HCT116 (cell line): ENCODE data around the gene ARHGAP10. TPM values are rescaled to one million over a fixed set of nuclear protein-coding genes. Genes with fewer than 3 reads are reported as not detected.

ENCODE experiments used
- ATAC-seq: fragments of 200-7000 bp; cut with Tn5 transposase; 2 replicates; pipeline ENCODE4 v1.9.1; 2020; ENCODE audit warnings: mild to moderate bottlenecking, moderate library complexity
- BruUV-seq: library from RNA; stranded (reverse); fragments of 400-500 nt; replicated peaks from 2 replicates; lab custom pipeline; 2021; lab: Mats Ljungman, UMichigan
- CTCF ChIA-PET: fragments of 300-600 bp; sonication (Branson Sonifier 250); formaldehyde crosslinking; loops from one replicate; lab custom pipeline; 2021; ENCODE audit warnings: antibody characterized with exemption; lab: Charles Lee
- POLR2A ChIA-PET: fragments of 300-600, 350-600 bp; sonication (Branson Sonifier 250); formaldehyde crosslinking; loops from one replicate; lab custom pipeline; 2021; ENCODE audit warnings: antibody characterized with exemption; lab: Charles Lee
- RAD21 ChIA-PET, 2 experiments: fragments of 300-600 bp; sonication (Branson Sonifier 250); formaldehyde crosslinking; loops; one replicate each; lab custom pipeline; 2023; ENCODE audit warnings: low total read pairs in 2 of 2; ENCODE audit not compliant: uncharacterized antibody in 2 of 2, unreplicated experiment in 2 of 2, low non-redundant PET in 1 of 2; lab: Charles Lee
- DNase-seq: peaks from one replicate; pipeline ENCODE4 v3.0.0-alpha.2; 2010; ENCODE audit warnings: low read depth, low spot score
- H2AFZ ChIP-seq: fragments of 200-600 bp; shearing (Covaris generic), sonication (generic); 2 replicates; pipeline ENCODE4 v1.6.1; 2017; ENCODE audit warnings: low read depth, mixed run types, mixed read lengths, antibody characterized with exemption, low read length; ENCODE audit not compliant: poor library complexity, severe bottlenecking
- H3K27ac ChIP-seq: 2 replicates; pipeline ENCODE4 v1.5.1; 2012; ENCODE audit warnings: low read depth, low read length
- H3K27me3 ChIP-seq: fragments of 200-600 bp; sonication (generic); 2 replicates; pipeline ENCODE4 v1.6.1; 2016; ENCODE audit warnings: mixed run types, low read length, mixed read lengths; ENCODE audit not compliant: insufficient read depth
- H3K36me3 ChIP-seq, 2 experiments: fragments of 200-500 bp in 1 of 2; fragments of 200-600 bp in 1 of 2; sonication (Bioruptor generic) in 1 of 2; sonication (generic) in 1 of 2; 2 replicates each; pipeline versions ENCODE4 v1.5.1 to v1.6.1; 2014 to 2016; ENCODE audit warnings: low read length in 2 of 2, inconsistent platforms in 1 of 2, mixed read lengths in 1 of 2, mixed run types in 1 of 2; ENCODE audit not compliant: insufficient read depth in 2 of 2, control insufficient read depth in 1 of 2
- H3K4me1 ChIP-seq, 2 experiments: fragments of 200-600 bp in 1 of 2; sonication (generic) in 1 of 2; 2 replicates each; pipeline versions ENCODE4 v1.5.1 to v1.6.1; 2012 to 2017; ENCODE audit warnings: low read length in 2 of 2, inconsistent platforms in 1 of 2, mild to moderate bottlenecking in 1 of 2, mixed read lengths in 1 of 2, mixed run types in 1 of 2, moderate library complexity in 1 of 2; ENCODE audit not compliant: insufficient read depth in 2 of 2, control insufficient read depth in 1 of 2
- H3K4me2 ChIP-seq: fragments of 200-600 bp; sonication (generic); 2 replicates; pipeline ENCODE4 v1.6.1; 2017; ENCODE audit warnings: mixed run types, low read length, mixed read lengths
- H3K4me3 ChIP-seq, 2 experiments: fragments of 200-600 bp in 1 of 2; sonication (generic) in 1 of 2; replicated peaks in 1 of 2; 2 replicates each; pipeline ENCODE4 v1.5.1; 2011 to 2016; ENCODE audit warnings: low read length in 2 of 2, control low read depth in 1 of 2, low read depth in 1 of 2, mild to moderate bottlenecking in 1 of 2, mixed read lengths in 1 of 2, mixed run types in 1 of 2
- H3K79me2 ChIP-seq: fragments of 200-600 bp; sonication (generic); 2 replicates; pipeline ENCODE4 v1.6.1; 2017; ENCODE audit warnings: mild to moderate bottlenecking, mixed run types, low read length, moderate library complexity, mixed read lengths; ENCODE audit not compliant: insufficient read depth
- H3K9ac ChIP-seq: fragments of 200-600 bp; sonication (generic); 2 replicates; pipeline ENCODE4 v1.6.1; 2016; ENCODE audit warnings: low read length, mixed read lengths
- H3K9me2 ChIP-seq: fragments of 200-600 bp; sonication (generic), shearing (Covaris generic); 2 replicates; pipeline ENCODE4 v1.6.1; 2017; ENCODE audit warnings: mixed run types, mild to moderate bottlenecking, moderate library complexity; ENCODE audit not compliant: insufficient read depth
- H3K9me3 ChIP-seq, 2 experiments: fragments of 200-500 bp in 1 of 2; fragments of 200-600 bp in 1 of 2; sonication (Bioruptor generic) in 1 of 2; sonication (generic) in 1 of 2; 2 replicates each; pipeline ENCODE4 v1.6.1; 2014 to 2017; ENCODE audit warnings: low read length in 2 of 2, mixed read lengths in 2 of 2, inconsistent platforms in 1 of 2, low read depth in 1 of 2, mild to moderate bottlenecking in 1 of 2, mixed run types in 1 of 2, moderate library complexity in 1 of 2; ENCODE audit not compliant: control insufficient read depth in 1 of 2, insufficient read depth in 1 of 2
- H4K20me1 ChIP-seq: fragments of 200-600 bp; sonication (generic), shearing (Covaris generic); 2 replicates; pipeline ENCODE4 v1.6.1; 2017; ENCODE audit warnings: mixed run types, mild to moderate bottlenecking, moderate library complexity; ENCODE audit not compliant: insufficient read depth
- ATF3 ChIP-seq: IDR thresholded peaks from 2 replicates; pipeline ENCODE4 v1.6.1; 2012
- CBX3 ChIP-seq: IDR thresholded peaks from 2 replicates; pipeline ENCODE4 v1.6.1; 2012; ENCODE audit warnings: low read depth
- CEBPB ChIP-seq: IDR thresholded peaks from 2 replicates; pipeline ENCODE4 v1.6.1; 2012; ENCODE audit warnings: low read depth
- EZH2 ChIP-seq: fragments of 200-600 bp; sonication (generic); IDR thresholded peaks from 2 replicates; pipeline ENCODE4 v1.6.1; 2017; ENCODE audit warnings: antibody characterized with exemption, mixed run types
- EZH2phosphoT487 ChIP-seq: fragments of 200-600 bp; IDR thresholded peaks from 2 replicates; pipeline ENCODE4 v1.6.1; 2018; ENCODE audit warnings: antibody characterized with exemption, borderline replicate concordance
- FOSL1 ChIP-seq: IDR thresholded peaks from 2 replicates; pipeline ENCODE4 v1.6.1; 2012; ENCODE audit warnings: low read depth
- JUND ChIP-seq: IDR thresholded peaks from 2 replicates; pipeline ENCODE4 v1.6.1; 2012
- POLR2A ChIP-seq: IDR thresholded peaks from 2 replicates; pipeline ENCODE4 v1.7.0; 2011; ENCODE audit warnings: borderline replicate concordance; ENCODE audit not compliant: insufficient read depth, insufficient read length; ENCODE audit errors: extremely low read depth
- POLR2AphosphoS5 ChIP-seq: IDR thresholded peaks from 2 replicates; pipeline ENCODE4 v1.6.1; 2011; ENCODE audit warnings: mild to moderate bottlenecking, low read depth, low read length, moderate library complexity
- RAD21 ChIP-seq: IDR thresholded peaks from 2 replicates; pipeline ENCODE4 v1.6.1; 2012; ENCODE audit warnings: low read depth, mild to moderate bottlenecking
- SIN3A ChIP-seq: IDR thresholded peaks from 2 replicates; pipeline ENCODE4 v1.6.1; 2012; ENCODE audit warnings: low read depth
- SP1 ChIP-seq: IDR thresholded peaks from 2 replicates; pipeline ENCODE4 v1.6.1; 2012; ENCODE audit warnings: low read depth
- SRF ChIP-seq: IDR thresholded peaks from 2 replicates; pipeline ENCODE4 v1.6.1; 2012; ENCODE audit warnings: low read depth
- TCF7L2 ChIP-seq: IDR thresholded peaks from 2 replicates; pipeline ENCODE4 v1.7.0; 2011; ENCODE audit warnings: borderline replicate concordance, inconsistent platforms; ENCODE audit not compliant: insufficient read depth, insufficient read length; ENCODE audit errors: extremely low read depth
- YY1 ChIP-seq: IDR thresholded peaks from 2 replicates; pipeline ENCODE4 v1.6.1; 2011; ENCODE audit warnings: low read length, low read depth, moderate library complexity, mild to moderate bottlenecking; ENCODE audit not compliant: insufficient replicate concordance; ENCODE audit errors: extremely low read depth
- ZFX ChIP-seq: fragments of 450-650 bp; IDR thresholded peaks from 2 replicates; pipeline ENCODE4 v1.6.1; 2017
- ZNF274 ChIP-seq: fragments of 200-500 bp; sonication (Bioruptor generic); IDR thresholded peaks from 2 replicates; pipeline ENCODE4 v1.6.1; 2014; ENCODE audit warnings: mild to moderate bottlenecking, low read depth, low read length, inconsistent platforms
- intact Hi-C: fragments of 100-400 bp; cut with micrococcal nuclease; formaldehyde crosslinking; loops from 2 replicates; pipeline ENCODE4 v1.10.0; 2022
- total RNA-seq: library from RNA; stranded (reverse); gene quantifications from one replicate; pipeline ENCODE4 v1.2.1, GENCODE V29; 2021; ENCODE audit not compliant: unreplicated experiment
- TF ChIP-seq, protein P1 (sequence below): IDR thresholded peaks from 2 replicates; pipeline ENCODE4 v1.6.1; 2012; ENCODE audit warnings: low read depth

ARHGAP10 gene
- total RNA-seq, 1 experiment from 2014 or later = 24.7 TPM

DNA sequence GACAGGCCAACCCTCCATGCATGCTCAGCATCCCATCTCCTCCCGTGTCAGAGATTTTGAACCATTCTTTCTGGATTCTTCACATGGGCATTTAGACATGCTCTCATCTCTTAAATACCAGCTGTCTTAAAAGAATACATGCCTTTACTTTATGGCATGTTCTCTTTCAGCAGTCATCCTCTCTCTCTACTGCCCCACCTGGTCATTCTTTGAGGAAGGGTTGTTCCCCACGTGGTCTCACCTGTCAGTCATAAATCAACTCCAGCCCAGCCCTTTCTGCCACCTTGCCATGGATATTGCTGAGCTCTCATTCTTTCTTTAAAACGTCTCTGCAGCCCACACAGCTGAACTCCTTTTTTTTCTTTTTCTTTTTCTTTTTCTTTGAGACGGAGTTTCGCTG lies 111.3 kb downstream of the ARHGAP10 start (continued):
- TF ChIP-seq ZNF274 (no peak), ZFX (no peak), EZH2phosphoT487 (no peak), SIN3A (no peak), FOSL1 (no peak), SRF (no peak), SP1 (no peak)
- TF ChIP-seq, protein P1, sequence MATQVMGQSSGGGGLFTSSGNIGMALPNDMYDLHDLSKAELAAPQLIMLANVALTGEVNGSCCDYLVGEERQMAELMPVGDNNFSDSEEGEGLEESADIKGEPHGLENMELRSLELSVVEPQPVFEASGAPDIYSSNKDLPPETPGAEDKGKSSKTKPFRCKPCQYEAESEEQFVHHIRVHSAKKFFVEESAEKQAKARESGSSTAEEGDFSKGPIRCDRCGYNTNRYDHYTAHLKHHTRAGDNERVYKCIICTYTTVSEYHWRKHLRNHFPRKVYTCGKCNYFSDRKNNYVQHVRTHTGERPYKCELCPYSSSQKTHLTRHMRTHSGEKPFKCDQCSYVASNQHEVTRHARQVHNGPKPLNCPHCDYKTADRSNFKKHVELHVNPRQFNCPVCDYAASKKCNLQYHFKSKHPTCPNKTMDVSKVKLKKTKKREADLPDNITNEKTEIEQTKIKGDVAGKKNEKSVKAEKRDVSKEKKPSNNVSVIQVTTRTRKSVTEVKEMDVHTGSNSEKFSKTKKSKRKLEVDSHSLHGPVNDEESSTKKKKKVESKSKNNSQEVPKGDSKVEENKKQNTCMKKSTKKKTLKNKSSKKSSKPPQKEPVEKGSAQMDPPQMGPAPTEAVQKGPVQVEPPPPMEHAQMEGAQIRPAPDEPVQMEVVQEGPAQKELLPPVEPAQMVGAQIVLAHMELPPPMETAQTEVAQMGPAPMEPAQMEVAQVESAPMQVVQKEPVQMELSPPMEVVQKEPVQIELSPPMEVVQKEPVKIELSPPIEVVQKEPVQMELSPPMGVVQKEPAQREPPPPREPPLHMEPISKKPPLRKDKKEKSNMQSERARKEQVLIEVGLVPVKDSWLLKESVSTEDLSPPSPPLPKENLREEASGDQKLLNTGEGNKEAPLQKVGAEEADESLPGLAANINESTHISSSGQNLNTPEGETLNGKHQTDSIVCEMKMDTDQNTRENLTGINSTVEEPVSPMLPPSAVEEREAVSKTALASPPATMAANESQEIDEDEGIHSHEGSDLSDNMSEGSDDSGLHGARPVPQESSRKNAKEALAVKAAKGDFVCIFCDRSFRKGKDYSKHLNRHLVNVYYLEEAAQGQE = no peak
- TF ChIP-seq, all 23 proteins: peak for 4

DNA sequence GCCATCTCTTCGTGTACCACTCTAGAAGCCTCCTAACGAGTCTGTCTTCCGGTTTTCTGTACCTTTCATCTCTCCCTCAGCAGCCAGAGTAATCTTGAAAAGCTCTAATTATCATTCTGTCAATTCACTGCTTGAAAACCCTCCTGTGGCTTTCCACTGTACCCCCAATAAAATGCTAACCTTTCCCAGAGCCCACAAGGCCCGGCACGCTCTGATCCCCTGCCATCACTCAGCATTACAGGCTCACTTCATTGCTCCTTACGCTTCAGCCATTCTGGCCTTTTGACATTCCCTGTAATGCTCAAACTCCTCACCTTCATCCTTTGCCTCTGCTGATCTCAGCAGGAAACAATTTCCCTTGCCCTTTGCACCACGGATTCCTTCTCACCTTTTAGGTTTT lies 112.9 kb downstream of the ARHGAP10 start:
- H3K9me3 ChIP-seq = no peaks in the 10 kb centered on the region
- no TSS peak for BruUV-seq
- ATAC-seq = no peak
- TF ChIP-seq EZH2phosphoT487 (no peak), POLR2A (no peak), YY1 (no peak), CBX3 (no peak), ZFX (no peak), SP1 (no peak), ATF3 (no peak), CEBPB (no peak), EZH2 (no peak), RAD21 (no peak), JUND (no peak), FOSL1 (no peak), POLR2AphosphoS5 (no peak), TCF7L2 (no peak), ZNF274 (no peak)
- TF ChIP-seq, protein P1 = no peak

More for the DNA sequence above, 112.9 kb downstream of the ARHGAP10 start:
- Histone ChIP-seq H3K36me3 (peaks cover 0 to 4% of the 10 kb centered on the region in 2 experiments; a peak in 1 of 4 replicates), H2AFZ (no peak overlapping the region), H4K20me1 (peaks cover 7% of the 10 kb centered on the region; the same call in 1 of the 2 replicates), H3K9ac (no peak overlapping the region), H3K27me3 (no peaks in the 10 kb centered on the region), H3K79me2 (0 out of 2 replicates have a peak, but pooled peaks cover 2% of the 10 kb centered on the region), H3K9me2 (no peaks in the 10 kb centered on the region), H3K4me3 (no peak overlapping the region), H3K4me1 (peaks cover 0 to 8% of the 10 kb centered on the region in 2 experiments; a peak in 2 of 4 replicates), H3K27ac (no peak overlapping the region), H3K4me2 (no peak overlapping the region)
- ChIA-PET RAD21 (no interaction called here), POLR2A (no interaction called here), CTCF (no interaction called here)
- intact Hi-C loops = no loop called here
- DNase-seq = no peak
